Measurements from ENCODE around the gene LEF1.
A peak's percentile ranks its signal among the peaks of the same experiment; 100 is the strongest.

The LEF1 gene

DNA sequence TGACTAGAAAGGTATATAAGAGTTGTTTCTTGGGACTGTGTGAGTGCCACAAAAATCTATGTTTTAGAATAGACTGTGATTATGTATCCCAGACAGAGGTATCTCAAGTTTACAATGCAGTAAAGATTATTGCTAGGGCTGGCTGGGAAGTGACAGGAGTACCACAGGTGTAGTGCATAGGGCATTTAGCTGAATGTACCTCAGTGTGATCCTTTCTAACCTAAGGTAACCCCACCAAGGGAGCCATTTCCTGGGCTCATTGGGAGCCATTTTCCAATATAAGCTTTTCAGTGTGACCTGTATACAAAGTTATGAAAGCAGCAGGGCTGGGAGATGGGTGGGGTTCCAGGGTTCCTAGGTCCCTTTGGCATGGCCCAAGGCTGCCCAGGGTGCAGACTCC is 6.1 kb upstream of the LEF1 start:
- DNase-seq: no peak

GRCh38 chr4:108173599-108174057 is 4.9 kb upstream of the LEF1 start:
- DNase-seq: no peak

GRCh38 chr4:108172753-108173598 is 4.2 kb upstream of the LEF1 start:
- peak; percentile 97 for DNase-seq

DNA sequence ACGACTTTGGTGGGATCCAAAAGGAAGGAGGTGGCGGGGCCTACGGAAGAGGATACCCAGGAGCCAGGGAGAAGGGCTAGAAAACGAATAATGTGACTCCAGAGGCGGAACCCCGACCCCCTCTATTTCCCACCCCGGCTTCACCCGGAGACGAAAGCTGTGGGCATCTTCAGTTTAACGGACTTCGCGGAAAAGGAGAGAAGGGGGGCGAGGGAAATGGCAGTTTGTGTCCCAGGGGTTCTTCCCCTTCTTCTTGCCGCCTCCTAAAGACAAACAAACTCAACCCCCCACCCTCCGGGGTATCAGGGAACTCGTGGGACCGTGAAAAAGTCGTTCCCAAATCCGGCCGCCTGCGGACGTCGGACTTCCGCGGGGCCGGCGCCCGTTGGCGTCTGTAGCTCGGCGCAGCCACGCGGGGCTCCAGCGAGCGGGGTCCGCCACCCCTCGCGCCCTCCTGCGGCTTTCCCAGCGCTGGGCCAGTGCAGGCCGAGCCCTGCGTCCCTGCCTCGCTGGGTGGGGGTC is 3.6 kb upstream of the LEF1 start:
- peak; percentile 85 for DNase-seq

GRCh38 chr4:108171339-108172230 is 2.9 kb upstream of the LEF1 start:
- peak; percentile 89 for DNase-seq

- DNase-seq: peak; percentile 90
Measured at GRCh38 chr4:108170631-108171338, 2.1 kb upstream of the LEF1 start.

- peak; percentile 51 for DNase-seq
Measured at GRCh38 chr4:108169664-108170063, 932 bp upstream of the LEF1 start.

GRCh38 chr4:108168160-108168670 is 517 bp downstream of the LEF1 start:
- no peak for DNase-seq

- DNase-seq: peak; percentile 84
Measured at GRCh38 chr4:108166441-108167315, 2.1 kb downstream of the LEF1 start.

GRCh38 chr4:108166038-108166437 is 2.7 kb downstream of the LEF1 start:
- peak; percentile 48 for DNase-seq

- peak; percentile 49 for DNase-seq
Measured at GRCh38 chr4:108165586-108165985, 3.1 kb downstream of the LEF1 start.

DNA sequence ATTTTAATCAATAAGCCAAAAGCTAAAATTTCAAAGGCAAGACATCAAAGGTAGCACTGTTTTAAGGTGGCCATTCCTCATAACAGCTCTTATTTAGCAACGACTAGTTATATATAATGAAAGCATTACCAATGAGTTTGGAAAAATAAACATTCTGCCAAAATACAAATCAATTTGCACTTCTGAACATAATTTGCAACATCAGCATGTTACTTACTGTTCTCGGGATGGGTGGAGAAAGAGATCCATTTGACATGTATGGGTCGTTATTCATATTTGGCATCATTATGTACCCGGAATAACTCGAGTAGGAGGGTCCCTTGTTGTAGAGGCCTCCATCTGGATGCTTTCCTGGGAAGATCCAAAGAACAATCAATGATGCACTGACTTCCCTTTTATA is 5.4 kb downstream of the LEF1 start:
- no peak for DNase-seq

GRCh38 chr4:108160741-108161352 is 7.9 kb downstream of the LEF1 start:
- DNase-seq: no peak

GRCh38 chr4:108159845-108160244 is 8.9 kb downstream of the LEF1 start:
- DNase-seq: no peak

GRCh38 chr4:108157655-108158054 is 11.1 kb downstream of the LEF1 start:
- no peak for DNase-seq

- DNase-seq: no peak
Measured at GRCh38 chr4:108156391-108156790, 12.3 kb downstream of the LEF1 start.

- peak; percentile 3 for DNase-seq
Measured at GRCh38 chr4:108155373-108155772, 13.4 kb downstream of the LEF1 start.

DNA sequence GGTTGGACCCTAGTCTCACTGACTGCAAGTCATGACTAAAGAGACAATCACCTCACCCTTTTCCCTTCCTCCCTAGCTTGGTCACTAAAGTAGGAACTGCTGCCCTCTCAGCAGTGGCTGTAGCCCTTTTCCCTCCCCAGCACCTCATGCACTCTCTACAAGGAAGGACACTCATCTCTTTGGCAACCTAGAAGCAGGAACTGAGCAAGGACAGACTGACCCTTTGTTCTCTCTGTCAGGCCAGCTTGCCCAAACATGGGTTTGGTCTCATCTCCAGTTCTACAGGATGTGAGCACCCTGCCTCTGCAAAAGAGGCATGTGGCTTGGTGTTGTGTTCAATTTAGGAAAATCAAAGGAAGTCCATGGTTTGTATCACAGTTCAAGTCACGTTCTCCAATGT is 15.8 kb downstream of the LEF1 start:
- no peak for DNase-seq

DNA sequence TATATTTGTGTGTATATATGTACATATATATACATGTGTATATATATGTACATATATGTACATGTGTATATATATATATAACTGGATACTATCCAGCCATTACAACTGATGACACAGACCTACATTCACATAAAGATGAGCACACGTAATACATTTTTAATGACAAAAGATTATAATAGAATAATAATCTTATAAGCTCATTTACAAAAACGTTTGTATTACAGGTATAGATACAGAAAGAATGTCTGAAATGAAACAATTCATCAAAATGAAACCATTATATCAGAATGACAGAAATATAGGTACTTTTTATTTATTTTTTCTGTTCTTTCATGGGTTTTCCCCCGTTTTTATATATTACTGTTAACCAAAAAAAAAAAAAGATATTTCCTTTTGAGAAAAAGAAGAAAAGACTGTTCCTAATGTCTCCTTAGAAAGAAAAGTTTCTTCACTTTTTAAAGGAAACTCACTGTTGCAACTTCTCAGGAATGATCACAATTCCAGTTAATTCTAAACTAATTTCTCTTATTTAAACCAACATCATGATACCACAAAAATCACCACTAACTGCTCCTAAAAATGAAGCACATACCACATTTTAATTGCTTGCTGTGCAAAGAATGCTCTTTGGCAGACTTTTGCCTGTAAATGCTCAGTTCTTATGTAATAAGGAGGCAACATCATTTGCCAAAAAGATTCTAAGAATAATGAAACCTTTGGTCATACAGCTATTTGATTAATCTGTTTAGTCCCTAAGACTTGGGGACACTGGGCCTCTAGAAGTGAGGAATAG is 18.9 kb downstream of the LEF1 start:
- DNase-seq: no peak

DNA sequence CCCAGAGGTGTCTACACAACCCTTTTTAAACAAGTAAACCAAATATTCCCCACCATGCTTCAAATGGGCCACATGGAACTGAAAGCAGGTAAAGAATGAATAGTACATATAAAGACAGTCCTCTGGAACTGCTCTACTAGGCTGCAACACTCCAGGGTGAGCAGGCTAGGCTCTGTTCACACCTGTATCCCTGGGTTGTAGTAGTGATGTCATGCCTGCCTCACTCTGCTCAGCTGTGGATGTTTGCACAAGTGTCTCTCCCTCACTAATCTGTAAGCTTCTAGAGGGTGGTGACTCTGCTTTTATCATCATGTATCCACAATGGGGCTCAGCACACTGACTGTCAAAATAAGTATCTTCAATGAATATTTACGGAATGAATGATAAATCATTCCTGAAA is 20.4 kb downstream of the LEF1 start:
- peak; percentile 75 for DNase-seq
